Uterus (tissue), 2 donors: ENCODE results near the gene KLK11.

Source experiments
- CTCF ChIP-seq, 4 experiments: fragments of 200-600 bp in 2 of 4; fragments of 450-650 bp in 2 of 4; sonication (generic) in 2 of 4; IDR thresholded peaks; one replicate each; pipeline ENCODE4 v1.5.1; 2016 to 2019; ENCODE audit warnings: antibody characterized with exemption in 4 of 4, mild to moderate bottlenecking in 2 of 4, moderate library complexity in 1 of 4
- POLR2A ChIP-seq, 2 donors: fragments of 450-650 bp; IDR thresholded peaks; one replicate each; pipeline ENCODE4 v1.6.1; 2016; ENCODE audit warnings: antibody characterized with exemption in 2 of 2, mild to moderate bottlenecking in 1 of 2, moderate library complexity in 1 of 2

GRCh38 chr19:50983625-50984292, 42.7 kb downstream of the KLK11 start, which contains the start of gene KLK7:
- no peak for TF ChIP-seq CTCF (IDR thresholded peaks at IDR 0.05)
- no peak for TF ChIP-seq POLR2A (IDR thresholded peaks at IDR 0.05)
